Measurements from ENCODE around the gene MCU.
"Not testable (repeated sequence)": the region's sequence is repeated elsewhere in the genome, so short reads cannot be mapped to it uniquely, and the experiment has no call there.

Gene MCU

DNA sequence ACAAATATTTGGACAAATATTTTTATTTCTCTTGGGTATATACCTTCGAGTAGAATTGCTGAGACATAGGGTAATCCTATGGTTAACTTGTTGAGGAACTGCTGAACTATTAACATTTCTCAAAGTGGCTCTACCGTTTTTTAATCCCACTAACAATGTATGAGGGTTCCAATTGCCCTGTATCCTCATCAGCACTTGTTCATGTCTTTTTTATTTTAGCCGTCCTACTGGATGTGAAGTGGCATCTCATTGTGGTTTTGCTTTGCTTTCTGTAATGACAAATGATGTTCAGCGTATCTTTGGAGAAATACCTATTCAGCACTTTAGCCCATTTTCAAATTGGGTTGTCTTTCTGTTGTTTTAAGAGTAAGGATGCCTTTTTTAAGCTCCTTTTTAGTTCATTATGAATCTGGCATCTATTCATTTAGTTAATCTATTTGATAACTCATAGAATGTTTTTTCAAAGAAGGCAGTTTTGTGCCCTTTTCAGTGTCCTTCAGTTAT, 40.0 kb downstream of the MCU start:
- DNase-seq (ENCODE audit: low read depth) = no peak

- no peak for DNase-seq (ENCODE audit: low read depth)
Measured at GRCh38 chr10:72732521-72732920, 40.6 kb downstream of the MCU start.

- DNase-seq (ENCODE audit: low read depth) = no peak
Measured at GRCh38 chr10:72733989-72734388, 42.0 kb downstream of the MCU start.

DNA sequence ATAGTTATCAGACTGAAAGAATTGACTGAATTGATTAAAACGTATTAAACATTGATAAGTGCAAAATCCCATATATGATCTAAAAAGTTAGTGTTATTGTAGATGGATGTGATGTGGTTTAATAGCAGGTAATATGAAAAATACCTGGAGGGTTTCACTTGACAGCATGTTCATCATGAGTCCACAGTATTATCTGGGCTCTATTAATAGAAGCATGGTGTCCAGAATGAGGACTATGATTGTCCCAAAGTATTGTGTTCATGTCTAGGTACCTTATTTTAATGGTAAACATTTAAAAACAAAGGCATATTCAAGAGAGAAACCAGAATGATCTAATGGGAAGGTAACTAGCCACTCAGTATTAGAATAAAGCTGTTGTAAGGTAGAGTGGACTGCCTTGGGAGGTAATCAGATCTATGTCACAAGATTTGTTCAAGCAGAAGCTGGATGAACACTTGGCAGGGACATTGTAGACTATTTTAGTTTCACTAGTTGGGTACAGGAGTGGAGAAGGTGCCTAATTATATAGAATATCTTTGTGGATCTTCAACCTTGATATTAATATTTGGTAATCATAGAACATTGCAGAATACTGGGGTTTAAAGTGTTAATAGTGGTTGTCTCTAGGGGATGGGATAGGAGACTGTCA, 43.5 kb downstream of the MCU start:
- no peak for DNase-seq (ENCODE audit: low read depth)

DNA sequence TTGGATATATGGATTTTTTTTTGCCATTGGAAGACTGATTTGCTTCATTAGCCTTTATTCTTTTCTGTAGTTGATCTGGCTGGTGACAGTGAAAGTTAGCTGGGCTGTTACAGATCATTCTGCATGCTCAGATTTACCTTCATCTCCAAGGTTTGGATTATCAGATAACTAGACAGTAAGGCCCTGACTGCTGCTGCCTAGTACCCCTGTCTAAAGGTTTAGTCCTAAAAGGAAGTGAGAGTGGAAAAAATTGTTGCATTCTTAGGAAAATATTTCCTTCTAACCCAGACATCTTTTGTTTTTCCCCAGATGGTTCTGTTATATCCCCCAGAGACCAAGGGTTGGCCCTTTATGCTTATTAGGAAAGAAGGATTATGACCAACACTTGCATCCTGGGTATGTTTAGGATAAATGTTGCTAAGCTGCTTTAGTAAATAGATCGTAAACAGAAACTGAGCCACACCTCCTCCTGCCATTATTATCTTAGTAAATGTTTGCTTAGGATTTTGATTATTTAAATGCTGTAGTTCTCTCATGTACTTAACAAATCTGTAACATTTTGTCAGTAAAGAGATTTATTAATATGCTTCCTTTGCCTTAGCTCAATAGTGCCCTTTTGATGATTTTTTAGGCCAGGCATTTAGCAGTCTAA, 44.4 kb downstream of the MCU start:
- DNase-seq (ENCODE audit: low read depth) = no peak

DNA sequence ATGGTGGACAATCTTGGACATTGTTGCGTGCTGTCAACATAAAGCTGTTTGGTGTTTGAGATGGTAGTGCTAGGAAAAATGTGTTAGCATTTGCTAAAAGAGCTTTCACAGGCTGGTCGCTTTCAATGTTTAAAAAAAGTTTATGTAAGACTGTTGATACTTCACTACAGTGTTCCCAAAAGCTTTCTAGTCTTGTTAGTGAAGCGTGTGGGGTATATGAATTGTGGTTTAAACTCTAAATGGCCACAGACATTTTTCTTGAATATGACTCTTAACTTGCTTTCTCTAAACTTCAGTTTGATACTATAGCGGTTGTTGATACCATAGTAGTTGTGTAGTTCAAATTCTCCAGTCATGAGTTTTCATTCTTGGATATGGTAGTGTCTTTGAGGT, 44.9 kb downstream of the MCU start:
- no peak for DNase-seq (ENCODE audit: low read depth)

DNA sequence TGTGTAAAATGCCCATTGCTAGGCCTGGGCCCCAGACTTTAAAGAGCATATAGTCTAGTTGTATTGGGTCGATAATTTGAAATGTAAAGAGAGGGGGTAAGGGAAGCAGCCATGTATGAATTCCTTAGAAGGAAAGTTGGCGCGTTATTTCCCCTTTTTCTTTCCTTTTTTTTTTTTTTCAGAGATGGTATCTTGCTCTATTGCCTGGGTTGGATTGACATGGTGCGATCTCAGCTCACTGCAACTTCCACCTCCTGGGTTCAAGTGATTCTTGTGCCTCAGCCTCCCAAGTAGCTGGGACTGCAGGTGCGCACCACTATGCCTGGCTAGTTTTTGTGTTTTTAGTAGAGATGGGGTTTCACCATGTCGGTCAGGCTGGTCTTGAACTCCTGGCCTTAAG, 45.4 kb downstream of the MCU start:
- DNase-seq (ENCODE audit: low read depth) = not testable (repeated sequence)

- no peak for DNase-seq (ENCODE audit: low read depth)
Measured at GRCh38 chr10:72738486-72738885, 46.5 kb downstream of the MCU start.

GRCh38 chr10:72740528-72740927, 48.6 kb downstream of the MCU start:
- no peak for DNase-seq (ENCODE audit: low read depth)

GRCh38 chr10:72742092-72742491, 50.1 kb downstream of the MCU start:
- no peak for DNase-seq (ENCODE audit: low read depth)

DNA sequence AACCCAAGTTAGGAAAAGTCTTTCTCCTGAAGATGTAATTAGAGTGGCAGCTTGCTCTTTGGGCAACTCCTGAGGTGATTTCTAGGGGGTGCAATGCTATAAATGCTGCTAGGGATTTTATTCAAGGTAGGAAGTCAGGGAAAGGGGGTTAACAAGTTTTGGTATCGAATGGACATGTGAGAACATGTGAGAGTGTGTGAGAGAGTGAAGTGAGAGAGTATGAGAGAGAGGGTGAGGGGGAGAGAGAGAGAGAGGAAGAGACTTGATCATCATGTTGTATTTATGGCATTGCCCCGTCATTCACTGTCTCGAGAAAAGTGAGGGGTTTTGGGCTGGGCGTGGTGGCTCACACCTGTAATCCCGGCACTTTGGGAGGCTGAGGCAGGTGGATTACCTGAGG, 50.9 kb downstream of the MCU start:
- DNase-seq (ENCODE audit: low read depth) = no peak

GRCh38 chr10:72744566-72744965, 52.6 kb downstream of the MCU start:
- DNase-seq (ENCODE audit: low read depth) = no peak

DNA sequence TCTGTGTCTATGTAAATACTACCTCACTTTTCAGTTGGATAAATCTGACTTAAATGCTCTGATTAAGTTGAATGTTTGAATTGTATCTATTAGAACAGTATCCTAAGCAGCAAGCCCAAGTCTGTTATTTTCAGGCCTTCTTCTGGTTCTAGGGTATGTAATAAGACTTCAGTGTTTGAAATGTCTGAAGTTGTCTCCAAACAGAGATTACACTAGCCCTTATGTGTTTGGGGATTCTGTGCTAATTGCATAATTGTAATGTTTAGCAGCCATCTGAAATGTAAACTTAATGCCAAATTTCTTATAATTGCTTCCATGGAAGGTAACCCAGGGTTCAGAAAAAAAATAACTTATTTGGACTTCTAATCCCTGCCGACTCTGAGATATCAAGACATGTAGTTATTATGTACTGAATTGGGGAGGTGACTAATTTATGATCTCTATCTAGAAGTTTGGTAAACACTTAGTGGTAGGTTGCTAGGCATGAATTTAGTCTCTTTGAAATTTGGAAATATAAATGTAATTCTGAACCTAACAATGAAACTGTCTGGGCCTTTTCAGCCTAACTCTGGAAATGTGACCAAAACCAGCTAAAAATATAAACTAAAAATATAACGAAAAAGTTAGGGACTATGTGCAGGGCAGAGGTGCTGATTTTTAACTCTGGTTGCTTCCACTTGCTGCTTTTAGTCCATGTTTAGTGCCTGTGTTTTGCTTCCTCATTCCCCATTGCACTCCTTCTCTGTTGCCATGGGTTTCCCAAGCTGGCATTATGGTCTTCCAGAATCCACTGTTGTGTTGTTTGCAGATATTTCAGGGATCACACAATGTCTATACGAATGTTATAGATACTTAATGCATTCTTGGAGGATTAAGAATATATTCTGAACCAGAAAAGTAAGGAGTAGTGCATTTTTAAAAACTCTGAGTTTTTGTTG, 54.8 kb downstream of the MCU start:
- DNase-seq (ENCODE audit: low read depth) = no peak

DNA sequence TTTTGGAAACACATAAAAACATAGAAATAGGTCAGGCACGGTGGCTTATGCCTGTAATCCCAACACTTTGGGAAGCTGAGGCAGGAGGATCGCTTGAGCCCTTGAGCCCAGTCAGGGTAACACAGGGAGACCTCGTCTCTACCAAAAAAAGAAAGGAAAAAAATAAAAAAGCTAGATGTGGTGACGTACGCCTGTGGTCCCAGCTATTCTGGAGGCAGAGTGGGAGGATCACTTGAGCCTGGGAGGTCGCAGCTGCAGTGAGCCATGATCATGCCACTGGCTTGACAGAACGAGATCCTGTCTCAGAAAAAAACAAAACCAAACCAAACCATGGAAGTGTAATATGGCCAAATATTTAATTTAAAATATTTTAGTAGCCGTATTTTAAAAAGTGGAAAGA, 55.6 kb downstream of the MCU start:
- no peak for DNase-seq (ENCODE audit: low read depth)

DNA sequence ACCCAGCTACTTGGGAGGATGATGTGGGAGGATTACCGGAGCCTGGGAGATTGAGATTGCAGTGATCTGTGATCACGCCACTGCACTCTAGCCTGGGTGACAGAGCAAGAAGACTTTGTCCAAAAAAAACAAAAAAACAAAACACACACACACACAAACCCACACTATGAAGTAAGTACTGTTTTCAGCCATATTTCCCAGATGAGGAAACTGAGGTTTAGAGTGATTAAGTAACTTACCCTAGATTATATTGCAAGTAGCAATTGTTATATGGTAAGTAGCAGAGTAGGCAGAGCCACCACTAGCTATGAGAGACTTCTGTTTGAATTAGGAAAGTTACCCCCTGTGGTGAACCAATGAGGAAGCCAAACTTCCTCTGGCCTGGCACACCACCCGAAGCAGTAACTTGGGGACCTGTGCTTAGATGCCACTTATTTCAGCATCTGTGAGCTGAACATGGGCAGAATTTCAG, 61.9 kb downstream of the MCU start:
- no peak for DNase-seq (ENCODE audit: low read depth)

DNA sequence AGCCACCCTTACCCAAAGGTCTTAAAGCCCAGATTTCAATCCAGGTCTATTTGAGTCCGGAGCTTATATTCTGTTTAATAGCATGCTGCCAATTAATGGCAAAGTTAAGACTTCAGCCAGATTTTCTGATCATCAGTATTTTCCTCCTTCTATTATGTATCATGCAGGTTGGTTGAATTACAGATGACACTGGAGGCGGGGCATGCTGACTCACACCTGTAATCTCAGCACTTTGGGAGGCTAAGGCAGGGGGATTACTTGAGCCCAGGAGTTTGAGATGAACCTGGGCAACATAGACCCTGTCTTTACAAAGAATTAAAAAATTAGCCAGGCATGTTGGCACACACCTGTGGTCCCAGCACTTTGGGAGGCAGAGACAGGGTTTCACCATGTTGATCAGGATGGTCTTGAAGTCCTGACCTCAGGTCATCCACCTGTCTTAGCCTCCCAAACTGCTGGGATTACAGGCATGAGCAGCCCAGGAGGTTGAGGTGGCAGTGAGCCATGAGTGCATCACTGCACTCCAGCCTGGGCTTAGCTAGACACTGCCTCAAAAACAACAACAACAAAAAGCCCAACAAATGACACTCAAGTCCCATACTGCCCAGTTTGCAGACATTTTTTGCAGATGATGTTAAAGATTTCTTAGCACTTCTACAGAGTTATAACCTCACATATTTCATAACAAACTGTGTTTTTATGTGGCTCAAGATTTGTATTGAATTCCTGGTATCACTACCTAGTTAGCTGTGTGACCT, 62.5 kb downstream of the MCU start:
- DNase-seq (ENCODE audit: low read depth) = no peak

DNA sequence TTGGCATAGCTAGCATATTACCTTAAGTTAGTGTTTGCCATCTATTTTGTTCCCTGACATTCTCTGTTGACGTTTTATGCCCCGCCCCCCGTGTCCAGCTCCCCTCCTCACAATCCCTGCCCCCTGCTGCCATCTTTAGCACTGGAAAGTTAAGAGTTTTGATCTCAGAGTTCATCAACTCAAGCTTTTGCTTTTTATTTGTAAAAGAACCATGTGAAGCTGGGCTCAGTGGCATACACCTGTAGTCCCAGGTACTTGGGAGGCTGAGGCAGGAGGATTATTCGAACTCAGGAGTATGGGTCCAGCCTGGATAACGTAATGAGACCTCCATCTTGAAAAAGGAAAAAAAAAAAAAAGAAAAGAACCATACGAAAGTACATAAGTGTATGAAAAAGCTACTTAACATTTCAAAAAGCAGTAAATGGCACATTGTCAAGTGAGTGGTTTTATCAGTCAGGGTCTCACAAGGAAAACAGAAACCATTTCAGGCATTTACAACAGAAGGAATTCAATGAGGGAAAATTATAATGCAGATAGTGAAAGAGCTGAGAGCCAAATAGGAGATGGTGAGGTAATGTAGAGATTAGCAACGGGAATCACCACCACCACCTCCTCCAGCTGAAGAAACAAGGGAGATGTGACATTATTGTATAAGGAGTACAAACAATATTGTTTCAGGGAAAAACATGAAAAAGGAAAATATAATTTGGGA, 64.9 kb downstream of the MCU start:
- DNase-seq (ENCODE audit: low read depth) = no peak

- DNase-seq (ENCODE audit: low read depth) = no peak
Measured at GRCh38 chr10:72757732-72758131, 65.8 kb downstream of the MCU start.

DNA sequence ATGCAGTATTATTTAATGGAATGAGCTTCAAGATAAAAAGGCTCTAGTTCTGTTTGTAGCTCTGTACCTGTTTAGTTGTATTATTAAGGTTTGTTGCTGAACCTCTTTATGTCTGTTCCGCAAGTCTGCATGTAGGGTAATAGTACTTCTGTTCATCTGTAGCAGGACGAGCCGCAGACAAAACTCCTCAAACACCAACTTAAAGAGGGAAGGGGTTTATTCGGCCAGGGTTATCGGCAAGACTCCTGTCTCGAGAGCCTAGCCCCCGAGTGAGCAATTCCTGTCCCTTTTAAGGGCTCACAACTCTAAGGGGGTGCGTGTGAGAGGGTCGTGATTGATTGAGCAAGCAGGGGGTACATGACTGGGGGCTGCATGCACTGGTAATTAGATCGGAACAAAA, 67.0 kb downstream of the MCU start:
- not testable (repeated sequence) for DNase-seq (ENCODE audit: low read depth)

- DNase-seq (ENCODE audit: low read depth) = no peak
Measured at GRCh38 chr10:72759584-72759983, 67.6 kb downstream of the MCU start.

DNA sequence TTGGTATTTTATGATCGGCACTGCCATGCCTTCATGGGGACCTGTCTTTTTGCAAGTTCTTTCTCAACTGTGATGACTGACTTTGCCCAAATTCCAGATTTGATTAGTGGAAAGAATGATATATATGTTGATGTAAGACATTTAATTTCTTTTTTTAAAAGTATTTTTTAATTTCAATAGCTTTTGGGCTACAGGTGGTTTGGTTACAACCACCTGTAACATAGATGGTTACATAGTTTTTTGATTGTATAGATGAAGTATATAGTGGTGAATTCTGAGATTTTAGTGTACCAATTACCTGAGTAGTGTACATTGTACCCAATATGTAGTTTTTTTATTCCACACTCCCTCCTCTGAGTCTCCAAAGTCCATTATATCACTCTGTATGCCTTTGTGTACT, 69.6 kb downstream of the MCU start:
- DNase-seq (ENCODE audit: low read depth) = no peak
